Mesothelial cell of epicardium (in vitro differentiated cells): ENCODE measurements around the gene INPP4B. TPM values are rescaled to one million over a fixed set of nuclear protein-coding genes. Genes with fewer than 3 reads are reported as not detected.

Experiments used
- DNase-seq, 2 experiments: peaks; one replicate each; pipeline ENCODE4 v3.0.0; 2021; ENCODE audit warnings: low spot score in 2 of 2; ENCODE audit not compliant: unreplicated experiment in 2 of 2
- H3K27ac Mint-ChIP-seq: 2 replicates; pipeline ENCODE4 v1.8.0; 2021; ENCODE audit warnings: mixed read lengths
- H3K27me3 Mint-ChIP-seq: 2 replicates; pipeline ENCODE4 v1.8.0; 2021; ENCODE audit warnings: low read depth, mixed read lengths
- H3K36me3 Mint-ChIP-seq: 2 replicates; pipeline ENCODE4 v1.8.0; 2021; ENCODE audit warnings: mixed read lengths
- H3K4me1 Mint-ChIP-seq: 2 replicates; pipeline ENCODE4 v1.8.0; 2021; ENCODE audit warnings: mixed read lengths
- H3K4me3 Mint-ChIP-seq: 2 replicates; pipeline ENCODE4 v1.8.0; 2021; ENCODE audit warnings: mild to moderate bottlenecking, moderate library complexity, mixed read lengths
- H3K9me3 Mint-ChIP-seq: 2 replicates; pipeline ENCODE4 v1.8.0; 2021; ENCODE audit warnings: mixed read lengths
- CTCF ChIP-seq: fragments of 200-600 bp; sonication (generic); IDR thresholded peaks from one replicate; pipeline ENCODE4 v1.5.0; 2021; ENCODE audit warnings: antibody characterized with exemption; ENCODE audit not compliant: unreplicated experiment
- total RNA-seq: library from RNA; stranded (reverse); gene quantifications from 3 replicates; pipeline ENCODE4 v1.2.1, GENCODE V29; 2021

The INPP4B gene
- total RNA-seq, 1 donor from 2014 or later = 35.4 TPM

- Mint-ChIP-seq H3K27me3 (no peaks in the 10 kb centered on the region), H3K27ac (no peak overlapping the region), H3K4me1 (peaks cover 46% of the 10 kb centered on the region), H3K9me3 (peaks cover 12% of the 10 kb centered on the region), H3K36me3 (peaks cover 9% of the 10 kb centered on the region), H3K4me3 (no peak overlapping the region)
- no peak for DNase-seq
- TF ChIP-seq CTCF = no peak
Measured at GRCh38 chr4:142563682-142564291, 282.3 kb downstream of the INPP4B start.

GRCh38 chr4:142559986-142560385 is 286.1 kb downstream of the INPP4B start:
- Mint-ChIP-seq H3K4me3 (no peak overlapping the region), H3K9me3 (peaks cover 11% of the 10 kb centered on the region), H3K36me3 (peaks cover 7% of the 10 kb centered on the region), H3K27ac (peak overlapping the region; percentile 9), H3K4me1 (peaks cover 40% of the 10 kb centered on the region), H3K27me3 (no peaks in the 10 kb centered on the region)
- no peak for DNase-seq
- no peak for TF ChIP-seq CTCF

GRCh38 chr4:142558851-142559250 is 287.2 kb downstream of the INPP4B start:
- H3K27me3 Mint-ChIP-seq = no peaks in the 10 kb centered on the region
- no peak for TF ChIP-seq CTCF
- H3K4me1 Mint-ChIP-seq = peaks cover 39% of the 10 kb centered on the region
- DNase-seq = no peak
- no peak overlapping the region for H3K4me3 Mint-ChIP-seq
- H3K27ac Mint-ChIP-seq = peak overlapping the region; percentile 87
- H3K36me3 Mint-ChIP-seq = peaks cover 4% of the 10 kb centered on the region
- peaks cover 4% of the 10 kb centered on the region for H3K9me3 Mint-ChIP-seq

- Mint-ChIP-seq H3K9me3 (no peaks in the 10 kb centered on the region), H3K27me3 (no peaks in the 10 kb centered on the region), H3K27ac (no peak overlapping the region), H3K4me1 (peaks cover 44% of the 10 kb centered on the region), H3K36me3 (no peaks in the 10 kb centered on the region), H3K4me3 (no peak overlapping the region)
- TF ChIP-seq CTCF = no peak
- DNase-seq = no peak
Measured at GRCh38 chr4:142557239-142557801, 288.8 kb downstream of the INPP4B start.

- Mint-ChIP-seq H3K27me3 (no peaks in the 10 kb centered on the region), H3K4me3 (no peak overlapping the region), H3K36me3 (no peaks in the 10 kb centered on the region), H3K9me3 (no peaks in the 10 kb centered on the region), H3K27ac (no peak overlapping the region), H3K4me1 (peaks cover 50% of the 10 kb centered on the region)
- DNase-seq = no peak
- no peak for TF ChIP-seq CTCF
Measured at GRCh38 chr4:142556570-142557238, 289.4 kb downstream of the INPP4B start.
